ENCODE data around the gene KIF22. TPM values are rescaled to one million over a fixed set of nuclear protein-coding genes. Genes with fewer than 3 reads are reported as not detected.

KIF22 gene
- total RNA-seq = 6.5 and 14.3 TPM in 2 replicates

DNA sequence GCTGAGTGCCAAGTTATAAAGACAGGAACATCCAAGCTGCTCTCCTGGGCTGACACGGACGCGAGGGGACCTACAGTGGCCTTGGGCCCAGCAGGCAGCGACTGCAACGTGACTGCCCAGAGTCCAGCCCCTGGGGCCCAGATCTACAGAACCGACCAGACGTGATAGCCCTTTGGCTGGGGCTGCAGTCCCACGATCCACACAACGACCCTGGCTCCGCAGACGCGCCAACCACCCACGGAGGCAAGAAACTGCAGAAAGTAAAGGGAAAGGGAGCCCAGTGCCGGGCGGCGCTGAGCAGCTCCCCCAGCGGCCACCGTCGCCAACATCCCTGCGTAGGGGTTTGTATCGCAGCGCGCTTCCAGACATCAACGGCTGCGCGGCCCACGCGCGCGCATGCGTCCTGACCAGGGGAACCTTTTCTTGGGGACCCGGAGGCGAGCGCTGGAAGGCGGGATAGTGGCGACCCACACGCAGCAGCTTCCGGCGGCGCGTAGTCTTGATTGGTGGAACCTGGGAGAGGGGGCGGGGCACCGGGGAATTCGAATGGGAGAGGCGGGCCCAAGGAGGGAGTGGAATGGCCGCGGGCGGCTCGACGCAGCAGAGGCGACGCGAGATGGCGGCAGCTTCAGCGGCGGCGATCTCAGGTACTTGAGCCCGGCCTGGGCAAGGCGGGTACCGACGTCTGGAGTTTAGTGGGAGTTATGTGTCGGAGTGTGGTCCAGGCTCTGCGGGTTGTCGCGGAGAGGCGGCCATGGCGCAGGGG, at the start of gene KIF22:
TSS of gene KIF22 (plus strand) at position 569 of the 766 bp plus-strand sequence. CDS start at position 578, 9 bp downstream.

GRCh38 chr16:29745853-29746345, 44.7 kb upstream of the KIF22 start, which contains the start of gene C16orf54:
C16orf54 (minus strand) TSS chr16:29745990; CDS start chr16:29744951, 1,039 bp downstream.

GRCh38 chr16:29777576-29778350, 12.8 kb upstream of the KIF22 start, which contains the start of gene ZG16:
ZG16 (plus strand) TSS chr16:29778256; CDS start chr16:29779267, 1,011 bp downstream.

DNA sequence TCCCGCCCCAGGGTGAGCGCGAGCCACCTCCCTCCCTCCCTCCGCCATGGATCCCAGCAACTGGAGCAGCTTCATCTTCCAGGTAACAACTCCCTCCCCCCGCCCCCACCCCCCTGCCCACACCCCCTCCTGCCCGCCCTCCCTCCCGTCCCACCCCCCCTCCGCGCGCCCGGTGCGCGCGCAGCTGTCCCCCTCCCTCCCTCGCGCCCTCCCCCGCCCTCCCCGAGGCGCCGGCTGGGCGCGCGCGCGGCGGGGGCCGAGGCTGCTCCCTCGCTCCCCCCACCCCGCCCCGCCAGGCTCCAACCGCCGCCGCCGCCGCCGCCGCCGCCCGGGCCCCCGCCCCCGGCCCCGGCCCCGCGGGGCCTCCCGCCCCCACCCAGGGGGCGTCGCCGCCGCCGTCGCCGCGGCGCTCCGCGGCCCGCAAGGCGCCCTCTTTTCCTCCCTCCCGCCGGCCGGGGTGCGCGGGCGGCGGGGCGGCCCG, 15.6 kb downstream of the KIF22 start, which contains the start of gene MAZ:
TSS of gene MAZ (plus strand) at position 431 of the 481 bp plus-strand sequence. CDS start 173 bp downstream, outside the sequence.

DNA sequence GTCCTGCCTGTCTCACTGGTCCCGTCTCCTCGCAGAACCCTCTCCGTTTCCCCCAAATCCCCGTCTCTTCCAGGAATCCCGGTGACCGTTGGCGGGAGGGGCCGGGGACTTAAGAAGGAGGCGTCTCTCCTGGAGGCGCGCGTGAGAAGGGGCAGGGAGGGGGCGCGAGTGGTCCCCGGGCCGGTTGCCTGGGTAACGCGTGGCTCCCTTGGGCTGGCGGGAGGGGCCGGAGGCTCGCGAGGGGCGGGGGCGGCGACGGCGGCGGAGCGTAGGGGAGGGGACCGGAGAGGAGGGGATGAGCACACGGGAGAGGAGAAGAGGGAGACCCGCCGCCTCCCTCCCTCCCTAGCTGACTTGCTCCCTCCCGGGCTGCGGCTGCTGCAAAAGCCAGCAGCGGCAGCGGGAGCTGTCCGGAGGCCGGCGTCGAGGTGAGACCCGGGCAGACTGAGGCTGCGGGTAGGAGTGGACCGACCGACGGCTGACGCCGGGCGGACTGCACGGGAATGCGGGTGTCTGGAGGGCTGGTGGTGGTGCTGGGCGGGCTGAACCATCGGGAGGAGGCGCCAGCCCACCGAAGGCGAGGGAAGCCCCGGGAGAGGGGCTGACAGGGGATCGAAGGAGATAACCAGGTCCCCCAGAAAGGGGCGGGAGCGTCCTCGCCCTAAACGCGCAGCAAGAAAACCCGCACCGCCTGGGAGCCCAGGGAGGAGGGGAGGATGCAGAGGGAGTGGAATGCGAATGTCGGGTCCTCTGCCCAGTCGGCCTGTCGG, 21.5 kb downstream of the KIF22 start, which contains the start of gene PRRT2:
TSS of gene PRRT2 (plus strand) at position 298 of the 770 bp plus-strand sequence. CDS start 862 bp downstream, outside the sequence.

DNA sequence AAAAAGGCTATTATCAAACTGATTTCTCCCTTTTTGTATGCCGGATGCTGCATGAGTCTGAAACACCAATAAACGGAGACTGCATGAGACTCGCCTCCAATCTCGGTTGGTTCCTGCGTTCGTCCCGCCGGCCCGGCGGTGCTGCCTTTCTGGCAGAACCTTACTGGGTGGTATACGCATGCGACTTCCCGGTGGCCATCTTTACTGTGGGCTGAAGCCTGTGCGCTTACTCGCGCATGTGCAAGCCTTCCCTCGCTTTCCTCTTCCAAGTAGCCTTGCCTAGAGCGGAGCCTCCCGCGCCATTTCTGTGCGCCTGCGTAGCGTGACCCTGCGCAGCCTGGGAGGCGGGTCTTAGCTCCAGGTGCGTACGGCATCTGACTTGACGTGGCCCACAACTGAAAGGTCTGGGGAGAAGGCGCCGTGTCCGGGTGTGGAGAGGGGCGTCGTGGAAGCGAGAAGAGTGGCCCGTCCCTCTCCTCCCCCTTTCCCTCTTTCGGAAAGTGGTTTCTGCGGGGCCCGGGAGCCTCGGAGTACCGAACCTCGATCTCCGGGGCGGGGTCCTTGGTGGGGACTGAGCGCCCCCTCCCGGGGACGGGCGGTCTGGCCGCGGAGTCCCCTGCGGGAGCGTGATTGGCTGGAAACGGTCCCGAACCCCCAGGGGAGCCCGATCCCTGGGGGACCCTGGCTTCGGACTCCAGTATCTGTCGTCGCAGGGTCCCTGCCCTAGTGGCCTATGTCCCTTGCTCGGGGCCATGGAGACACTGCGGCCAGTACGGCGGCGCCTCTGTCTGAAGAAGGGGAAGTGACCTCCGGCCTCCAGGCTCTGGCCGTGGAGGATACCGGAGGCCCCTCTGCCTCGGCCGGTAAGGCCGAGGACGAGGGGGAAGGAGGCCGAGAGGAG, 25.5 kb downstream of the KIF22 start, which contains the start of gene PAGR1:
TSS of gene PAGR1 (plus strand) at position 360 of the 901 bp plus-strand sequence. CDS start at position 734, 374 bp downstream.

GRCh38 chr16:29820271-29820701, 29.7 kb downstream of the KIF22 start, which contains the start of gene MVP:
MVP (plus strand) TSS chr16:29820462; CDS start chr16:29830550, 10,088 bp downstream.

Other genes starting within 250 kb of the KIF22 start
- gene SPN, start 127.5 kb upstream of the KIF22 start, total RNA-seq = under 0.01 TPM in 1 of 2 replicates, not detected in the other
- gene QPRT, start 111.6 kb upstream of the KIF22 start, total RNA-seq = 26.4 and 41.6 TPM in 2 replicates
- not detected in 2 replicates for gene C16orf54, start 44.8 kb upstream of the KIF22 start, total RNA-seq
- not detected in 2 replicates for gene ZG16, start 12.5 kb upstream of the KIF22 start, total RNA-seq
- gene MAZ, start 15.8 kb downstream of the KIF22 start, total RNA-seq = 127 and 202 TPM in 2 replicates
- gene PRRT2, start 21.4 kb downstream of the KIF22 start, total RNA-seq = 1.9 and 4.4 TPM in 2 replicates
- 12.1 and 12.3 TPM in 2 replicates for gene PAGR1, start 25.4 kb downstream of the KIF22 start, total RNA-seq
- 549 and 610 TPM in 2 replicates for gene MVP, start 29.7 kb downstream of the KIF22 start, total RNA-seq
- gene CDIPT, start 72.5 kb downstream of the KIF22 start, total RNA-seq = 63.4 and 86.9 TPM in 2 replicates
- 5.5 and 7.5 TPM in 2 replicates for gene SEZ6L2, start 108.8 kb downstream of the KIF22 start, total RNA-seq
- gene ASPHD1, start 109.7 kb downstream of the KIF22 start, total RNA-seq = 2.1 and 6.8 TPM in 2 replicates
- 3.9 and 5.0 TPM in 2 replicates for gene KCTD13, start 135.5 kb downstream of the KIF22 start, total RNA-seq
- gene TMEM219, start 171.3 kb downstream of the KIF22 start, total RNA-seq = 57.5 and 67.9 TPM in 2 replicates
- gene TAOK2, start 183.1 kb downstream of the KIF22 start, total RNA-seq = 41.3 and 46.7 TPM in 2 replicates
- 6.6 and 7.6 TPM in 2 replicates for gene HIRIP3, start 204.9 kb downstream of the KIF22 start, total RNA-seq
- gene INO80E, start 205.5 kb downstream of the KIF22 start, total RNA-seq = 11.9 and 13.1 TPM in 2 replicates
- 0.16 and 0.34 TPM in 2 replicates for gene DOC2A, start 220.3 kb downstream of the KIF22 start, total RNA-seq
- gene C16orf92, start 232.4 kb downstream of the KIF22 start, total RNA-seq = not detected in 2 replicates
- not detected in 2 replicates for gene TLCD3B, start 240.5 kb downstream of the KIF22 start, total RNA-seq